NB4 (cell line): ENCODE measurements around the gene SYTL3.

ENCODE experiments used
- DNase-seq: peaks from one replicate; pipeline ENCODE4 v3.0.0; 2010; ENCODE audit warnings: low read depth
- H3K4me3 ChIP-seq: one replicate; pipeline ENCODE4 v1.5.1; 2011; ENCODE audit warnings: mild to moderate bottlenecking, low read depth, low read length, moderate library complexity
- CTCF ChIP-seq: IDR thresholded peaks from one replicate; pipeline ENCODE4 v1.5.1; 2012; ENCODE audit warnings: low read depth, low read length
- MAX ChIP-seq: IDR thresholded peaks from 2 replicates; pipeline ENCODE4 v1.6.1; 2011; ENCODE audit warnings: low read depth, low read length
- MYC ChIP-seq: IDR thresholded peaks from 2 replicates; pipeline ENCODE4 v1.6.1; 2011; ENCODE audit warnings: low read depth, low read length
- POLR2A ChIP-seq: IDR thresholded peaks from 2 replicates; pipeline ENCODE4 v1.6.1; 2011; ENCODE audit warnings: mild to moderate bottlenecking; ENCODE audit not compliant: insufficient read length; ENCODE audit errors: extremely low read depth

SYTL3 gene

GRCh38 chr6:158662607-158662953, 12.7 kb downstream of the SYTL3 start:
- no peak for DNase-seq
- no peak for TF ChIP-seq MAX
- no peak for TF ChIP-seq MYC
- TF ChIP-seq CTCF = no peak
- no peak for TF ChIP-seq POLR2A
- H3K4me3 ChIP-seq = no peak overlapping the region

GRCh38 chr6:158662954-158663624, 13.2 kb downstream of the SYTL3 start:
- H3K4me3 ChIP-seq = no peak overlapping the region
- TF ChIP-seq MAX (peak; percentile 74), CTCF (no peak), POLR2A (no peak), MYC (peak; percentile 64; the same call in 1 of the 2 replicates)
- peak; percentile 77 for DNase-seq

GRCh38 chr6:158663625-158664165, 13.8 kb downstream of the SYTL3 start:
- no peak for DNase-seq
- TF ChIP-seq MYC (no peak), POLR2A (no peak), MAX (no peak), CTCF (no peak)

GRCh38 chr6:158665332-158665731, 15.5 kb downstream of the SYTL3 start:
- no peak for DNase-seq
- TF ChIP-seq CTCF (no peak), MAX (no peak), POLR2A (no peak), MYC (no peak)
- H3K4me3 ChIP-seq = no peak overlapping the region

More at GRCh38 chr6:158663625-158664165, 13.8 kb downstream of the SYTL3 start:
- H3K4me3 ChIP-seq = no peak overlapping the region

GRCh38 chr6:158666628-158667359, 16.9 kb downstream of the SYTL3 start:
- DNase-seq = peak; percentile 96
- TF ChIP-seq MAX (peak; percentile 66; the same call in 1 of the 2 replicates), POLR2A (no peak), MYC (peak; percentile 80), CTCF (no peak)
- H3K4me3 ChIP-seq = no peak overlapping the region
